Heart right ventricle (tissue), 16 donors: ENCODE results near the gene LIMK2. TPM values are rescaled to one million over a fixed set of nuclear protein-coding genes. Genes with fewer than 3 reads are reported as not detected.

Experiments
- ATAC-seq, 8 donors: fragments of 200-7000 bp; cut with Tn5 transposase; one replicate each; pipeline ENCODE4 v1.9.1; 2020; ENCODE audit warnings: mild to moderate bottlenecking in 8 of 8, moderate library complexity in 8 of 8, moderate number of reproducible peaks in 1 of 8
- DNase-seq, 2 donors: peaks; one replicate each; pipeline ENCODE4 v3.0.0-alpha.2; 2020
- H3K27ac ChIP-seq, 10 donors: fragments of 200-600 bp; sonication (generic) in 2 of 10; one replicate each; pipeline versions ENCODE4 v1.5.0 to v1.8.0; 2020 to 2022; ENCODE audit warnings: mild to moderate bottlenecking in 3 of 10
- H3K27me3 ChIP-seq, 7 donors: fragments of 200-600 bp; one replicate each; pipeline ENCODE4 v1.8.0; 2021 to 2022; ENCODE audit warnings: mild to moderate bottlenecking in 2 of 7
- H3K36me3 ChIP-seq, 9 donors: fragments of 200-600 bp; sonication (generic) in 1 of 9; one replicate each; pipeline versions ENCODE4 v1.5.0 to v1.8.0; 2020 to 2022; ENCODE audit warnings: mild to moderate bottlenecking in 2 of 9
- H3K4me1 ChIP-seq, 9 donors: fragments of 200-600 bp; sonication (generic) in 1 of 9; one replicate each; pipeline versions ENCODE4 v1.5.0 to v1.8.0; 2020 to 2022; ENCODE audit warnings: mild to moderate bottlenecking in 4 of 9
- H3K4me3 ChIP-seq, 10 donors: fragments of 200-600 bp; sonication (generic) in 2 of 10; one replicate each; pipeline versions ENCODE4 v1.5.0 to v1.8.0; 2020 to 2022; ENCODE audit warnings: mild to moderate bottlenecking in 7 of 10, moderate library complexity in 2 of 10
- H3K9me3 ChIP-seq, 11 donors: fragments of 200-600 bp in 10 of 11; sonication (generic) in 2 of 11; one replicate each; pipeline versions ENCODE4 v1.5.0 to v1.8.0; 2013 to 2022; ENCODE audit warnings: mild to moderate bottlenecking in 2 of 11, control low read depth in 1 of 11, moderate library complexity in 1 of 11
- CTCF ChIP-seq, 9 donors: fragments of 200-600 bp; sonication (generic) in 2 of 9; IDR thresholded peaks; one replicate each; pipeline versions ENCODE4 v1.5.0 to v1.8.0; 2021 to 2022; ENCODE audit warnings: antibody characterized with exemption in 9 of 9, mild to moderate bottlenecking in 5 of 9, moderate library complexity in 1 of 9
- WGBS, 2 donors: extraction: QIAGEN DNeasy Blood & Tissue Kit; methylation state at CpG; one replicate each; pipeline ENCODE4 v1.1.7; 2013; ENCODE audit warnings: inconsistent platforms in 1 of 2; 5-methylcytosine and 5-hydroxymethylcytosine counted together
- intact Hi-C, 10 donors: fragments of 100-400 bp; cut with DNase I; formaldehyde crosslinking; loops; one replicate each; pipeline versions ENCODE4 v1.11.1 to v1.14.2; 2022
- polyA plus RNA-seq, 2 donors: library from polyadenylated mRNA; stranded (reverse); fragments of 200-250 nt; gene quantifications; one replicate each; pipeline ENCODE4 v1.2.3, GENCODE V29; 2013
- total RNA-seq, 10 donors: library from RNA; stranded (reverse); fragmentation: NEBNext Ultra II Directional in 3 of 10; extraction: Animal tissue kit (Norgen Biotek cat#: 25700) in 3 of 10; gene quantifications; one replicate each; pipeline versions ENCODE4 v1.2.1 to v1.2.4, GENCODE V29; 2021 to 2023
- donor health status: Arrhythmogenic right ventricular cardiomyopathy.
- donor health status: ischemic (EF 13 %, LVEDD 7.1; RV severe dilation, severe dysfunction).
- donor health status: healthy with polysubstance abuse.
- donor health status: DM: no; HTN: yes; CAD: no.
- donor health status: DM: no; HTN: no; CAD: no.
- donor health status: ischemic (EF 25% LVEDD 6.9; RV normal size, moderate dysfunction).
- donor health status: ischemic (EF 25% LVEDD 5.7; RV mildly dilated, moderate dysfunction).
- donor health status: healthy.
- donor health status: DM: yes; HTN: yes; CAD: no.
- donor health status: Ischemic cardiomyopathy.
- donor health status: ischemic (EF 35%, LVEDD 5.7; RV mildly dilated, moderate dysfunction).
- donor health status: nonischemic (EF 11% LVEDD 7.7; RV severe dilation, severe dysfunction).
- donor health status: DM: yes; HTN: yes; CAD: no.
- donor health status: PGD.
- donor health status: ischemic (EF 29% LVEDD 5.4; RV normal size, mild dysfunction).
- donor health status: nonischemic (EF 23%, LVEDD 6.1; RV moderate dilation, normal function).

The LIMK2 gene
- total and polyA plus RNA-seq, 12 donors, result 6.0 to 18.8 (median 9.7) TPM

DNA sequence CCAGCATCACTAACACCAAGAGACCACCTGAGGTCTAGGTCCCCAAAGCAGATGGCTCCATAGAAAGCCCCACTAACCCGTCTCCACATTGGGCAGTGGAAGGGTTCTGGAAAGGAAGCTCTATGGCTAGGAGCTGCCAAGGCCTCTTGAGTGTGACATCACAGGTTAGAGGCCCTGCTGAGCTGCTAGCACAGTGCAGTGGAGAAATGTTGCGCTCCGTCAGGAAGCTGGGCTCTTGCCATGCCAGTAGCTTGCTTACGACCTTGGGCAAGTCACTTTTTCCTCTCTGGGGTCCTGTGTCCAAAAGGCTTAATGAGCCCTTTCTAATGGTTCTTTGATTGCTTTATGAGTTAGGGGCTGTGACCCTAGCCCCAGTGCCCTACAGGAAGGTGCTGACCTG is 69.6 kb downstream of the LIMK2 start:
- Histone ChIP-seq H3K4me3 (no peak overlapping the region), H3K4me1 (peaks cover 0 to 41% (median 11%) of the 10 kb centered on the region in 9 donors), H3K27me3 (no peaks in the 10 kb centered on the region), H3K27ac (peak overlapping the region in 4 of 10 donors; percentile 19 to 34 (median 23)), H3K36me3 (peaks cover 0 to 100% (median 79%) of the 10 kb centered on the region in 9 donors), H3K9me3 (no peaks in the 10 kb centered on the region)
- DNase-seq (no peak), ATAC-seq (peak in 5 of 8 donors; percentile 24 to 70 (median 52))
- intact Hi-C loops, result no loop called here
- 43 to 45% methylated on average over 4 of the region's 4 CpGs for WGBS, 2 donors
- no peak for TF ChIP-seq CTCF (IDR thresholded peaks at IDR 0.05)

DNA sequence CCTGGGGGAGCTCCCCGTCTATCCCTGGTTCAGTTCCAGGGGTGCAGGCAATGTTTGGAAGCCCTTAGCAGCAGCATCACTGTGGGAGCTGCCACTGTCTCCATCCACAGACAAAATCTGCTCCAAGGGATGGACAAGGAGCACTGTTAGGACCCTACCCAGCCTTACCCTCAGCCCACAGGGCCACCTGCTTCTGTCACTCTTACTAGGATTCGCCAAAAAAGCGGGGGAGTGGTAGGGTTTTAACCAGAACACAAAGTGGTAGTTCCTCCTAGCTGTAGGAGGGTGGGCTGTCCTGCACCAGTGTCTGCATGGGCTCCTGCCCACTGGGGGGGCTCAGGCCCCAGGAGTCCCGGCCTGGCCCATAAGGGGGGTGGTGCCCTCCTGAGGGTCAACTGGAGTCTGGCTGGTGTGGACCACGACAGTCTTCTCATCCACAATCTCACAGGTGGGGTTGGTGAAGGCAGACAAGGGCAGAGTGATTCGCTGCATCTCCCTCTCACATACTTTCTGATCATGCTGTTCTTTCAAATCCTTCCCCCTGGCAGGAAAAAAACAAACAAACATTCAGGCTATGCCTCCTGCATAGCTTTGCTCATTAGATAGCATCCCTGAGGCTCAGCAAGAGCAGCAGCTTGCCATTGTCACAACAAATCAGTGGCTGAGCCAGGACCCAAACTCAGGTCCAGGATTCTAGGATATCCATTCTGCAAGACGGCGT is 70.8 kb downstream of the LIMK2 start:
- no peak for DNase-seq
- Histone ChIP-seq H3K27ac (peak overlapping the region in 1 of 10 donors; percentile 27), H3K4me1 (peaks cover 0 to 53% (median 18%) of the 10 kb centered on the region in 9 donors), H3K36me3 (peaks cover 0 to 100% (median 76%) of the 10 kb centered on the region in 9 donors), H3K9me3 (no peaks in the 10 kb centered on the region), H3K27me3 (no peaks in the 10 kb centered on the region), H3K4me3 (no peak overlapping the region)
- no peak for TF ChIP-seq CTCF (IDR thresholded peaks at IDR 0.05)
- intact Hi-C loops, result no loop called here
- no peak for ATAC-seq
- 78 to 83% methylated on average over 8 of the region's 8 CpGs for WGBS, 2 donors

- H3K9me3 ChIP-seq, result no peaks in the 10 kb centered on the region
- H3K27ac ChIP-seq, result peak overlapping the region in 5 of 10 donors; percentile 5 to 98 (median 19)
- peaks cover 11 to 64% (median 35%) of the 10 kb centered on the region in 9 donors for H3K4me1 ChIP-seq
These were observed 72.4 kb downstream of the LIMK2 start for GRCh38 chr22:31284281-31285155.

More at GRCh38 chr22:31284281-31285155, 72.4 kb downstream of the LIMK2 start:
- intact Hi-C loops, result no loop called here
- 28 to 42% methylated on average over 3 of the region's 3 CpGs for WGBS, 2 donors
- Histone ChIP-seq H3K4me3 (no peak overlapping the region), H3K27me3 (no peaks in the 10 kb centered on the region), H3K36me3 (peaks cover 0 to 100% (median 78%) of the 10 kb centered on the region in 9 donors)
- TF ChIP-seq CTCF (IDR thresholded peaks at IDR 0.05), result no peak
- ATAC-seq, result no peak
- no peak for DNase-seq
